PC-9 (cell line): ENCODE measurements around the gene UCP2.

Experiments used
- EZH2 ChIP-seq: fragments of 200-600 bp; sonication (generic); IDR thresholded peaks from 2 replicates; pipeline ENCODE4 v1.8.0; 2017; ENCODE audit warnings: antibody characterized with exemption, low read depth
- TF ChIP-seq, protein P1 (sequence below): fragments of 200-600 bp; sonication (generic); conservative IDR thresholded peaks from 2 replicates; pipeline ENCODE4 v1.6.1; 2017; ENCODE audit warnings: mixed run types, antibody characterized with exemption, mild to moderate bottlenecking, moderate library complexity

GRCh38 chr11:73949246-73949645 is 33.4 kb downstream of the UCP2 start:
- TF ChIP-seq, protein P1, sequence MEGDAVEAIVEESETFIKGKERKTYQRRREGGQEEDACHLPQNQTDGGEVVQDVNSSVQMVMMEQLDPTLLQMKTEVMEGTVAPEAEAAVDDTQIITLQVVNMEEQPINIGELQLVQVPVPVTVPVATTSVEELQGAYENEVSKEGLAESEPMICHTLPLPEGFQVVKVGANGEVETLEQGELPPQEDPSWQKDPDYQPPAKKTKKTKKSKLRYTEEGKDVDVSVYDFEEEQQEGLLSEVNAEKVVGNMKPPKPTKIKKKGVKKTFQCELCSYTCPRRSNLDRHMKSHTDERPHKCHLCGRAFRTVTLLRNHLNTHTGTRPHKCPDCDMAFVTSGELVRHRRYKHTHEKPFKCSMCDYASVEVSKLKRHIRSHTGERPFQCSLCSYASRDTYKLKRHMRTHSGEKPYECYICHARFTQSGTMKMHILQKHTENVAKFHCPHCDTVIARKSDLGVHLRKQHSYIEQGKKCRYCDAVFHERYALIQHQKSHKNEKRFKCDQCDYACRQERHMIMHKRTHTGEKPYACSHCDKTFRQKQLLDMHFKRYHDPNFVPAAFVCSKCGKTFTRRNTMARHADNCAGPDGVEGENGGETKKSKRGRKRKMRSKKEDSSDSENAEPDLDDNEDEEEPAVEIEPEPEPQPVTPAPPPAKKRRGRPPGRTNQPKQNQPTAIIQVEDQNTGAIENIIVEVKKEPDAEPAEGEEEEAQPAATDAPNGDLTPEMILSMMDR, result no peak
- no peak for TF ChIP-seq EZH2
